OCI-LY7 (cell line): ENCODE data around the gene RNFT2.

Source experiments
- CTCF ChIP-seq: fragments of 200-600 bp; sonication (generic); conservative IDR thresholded peaks from 2 replicates; pipeline ENCODE4 v1.5.1; 2014; ENCODE audit warnings: mild to moderate bottlenecking, antibody characterized with exemption, low read length, moderate library complexity, mixed read lengths
- EZH2phosphoT487 ChIP-seq: fragments of 200-600 bp; sonication (generic); IDR thresholded peaks from 2 replicates; pipeline ENCODE4 v1.6.1; 2018; ENCODE audit warnings: low read depth, borderline replicate concordance, mild to moderate bottlenecking, mixed run types, antibody characterized with exemption, low read length, moderate library complexity, mixed read lengths

GRCh38 chr12:116818341-116818856 lies 80.3 kb downstream of the RNFT2 start:
- TF ChIP-seq CTCF (no peak), EZH2phosphoT487 (no peak)
